OCI-LY3 (cell line): ENCODE measurements around the gene C20orf173.

Experiments
- H2AFZ ChIP-seq: fragments of 200-600, 300-600 bp; shearing (Covaris generic); 2 replicates; pipeline ENCODE4 v1.6.0; 2014; ENCODE audit warnings: antibody characterized with exemption, low read depth, low read length
- H3K27ac ChIP-seq: fragments of 200-600, 300-600 bp; sonication (generic); 2 replicates; pipeline ENCODE4 v1.5.1; 2014; ENCODE audit warnings: mild to moderate bottlenecking, low read length, moderate library complexity, mixed read lengths
- H3K27me3 ChIP-seq: fragments of 200-600, 300-600 bp; sonication (generic); 2 replicates; pipeline ENCODE4 v1.6.1; 2014; ENCODE audit warnings: low read depth, low read length, mixed read lengths
- H3K36me3 ChIP-seq: fragments of 200-600, 300-600 bp; sonication (generic); replicated peaks from 2 replicates; pipeline ENCODE3; 2014; ENCODE audit warnings: low read depth, low read length, mixed read lengths
- H3K4me1 ChIP-seq: fragments of 300-600, 200-600 bp; sonication (generic); 2 replicates; pipeline ENCODE4 v1.6.1; 2014; ENCODE audit warnings: low read length, mixed read lengths
- H3K4me2 ChIP-seq: fragments of 200-600, 300-600 bp; sonication (generic); 2 replicates; pipeline ENCODE4 v1.6.1; 2014; ENCODE audit warnings: low read length, mixed read lengths
- H3K4me3 ChIP-seq: fragments of 300-600, 200-600 bp; sonication (generic); 2 replicates; pipeline ENCODE4 v1.5.1; 2014; ENCODE audit warnings: antibody characterized with exemption, mild to moderate bottlenecking, low read length, moderate library complexity
- H3K79me2 ChIP-seq: fragments of 300-600, 200-600 bp; shearing (Covaris generic); 2 replicates; pipeline ENCODE4 v1.6.1; 2014; ENCODE audit warnings: mild to moderate bottlenecking, low read length, mixed read lengths
- H3K9ac ChIP-seq: fragments of 300-600, 200-600 bp; shearing (Covaris generic); 2 replicates; pipeline ENCODE4 v1.6.0; 2014; ENCODE audit warnings: mild to moderate bottlenecking, low read length, moderate library complexity
- H3K9me3 ChIP-seq: fragments of 200-600, 300-600 bp; shearing (Covaris generic); 2 replicates; pipeline ENCODE4 v1.6.1; 2014; ENCODE audit warnings: low read length, mixed read lengths; ENCODE audit not compliant: insufficient read depth
- H4K20me1 ChIP-seq: fragments of 200-600, 300-600 bp; sonication (generic); 2 replicates; pipeline ENCODE4 v1.6.1; 2016; ENCODE audit warnings: low read length, mixed read lengths; ENCODE audit not compliant: insufficient read depth
- EZH2phosphoT487 ChIP-seq: fragments of 200-600 bp; shearing (Covaris generic); IDR thresholded peaks from 2 replicates; pipeline ENCODE4 v1.6.1; 2018; ENCODE audit warnings: antibody characterized with exemption, mixed run types, low read depth
- TF ChIP-seq, protein P1 (sequence below): fragments of 200-600, 300-600 bp; sonication (generic); IDR thresholded peaks from 2 replicates; pipeline ENCODE4 v1.5.1; 2014; ENCODE audit warnings: antibody characterized with exemption, low read length, low read depth

Gene C20orf173

DNA sequence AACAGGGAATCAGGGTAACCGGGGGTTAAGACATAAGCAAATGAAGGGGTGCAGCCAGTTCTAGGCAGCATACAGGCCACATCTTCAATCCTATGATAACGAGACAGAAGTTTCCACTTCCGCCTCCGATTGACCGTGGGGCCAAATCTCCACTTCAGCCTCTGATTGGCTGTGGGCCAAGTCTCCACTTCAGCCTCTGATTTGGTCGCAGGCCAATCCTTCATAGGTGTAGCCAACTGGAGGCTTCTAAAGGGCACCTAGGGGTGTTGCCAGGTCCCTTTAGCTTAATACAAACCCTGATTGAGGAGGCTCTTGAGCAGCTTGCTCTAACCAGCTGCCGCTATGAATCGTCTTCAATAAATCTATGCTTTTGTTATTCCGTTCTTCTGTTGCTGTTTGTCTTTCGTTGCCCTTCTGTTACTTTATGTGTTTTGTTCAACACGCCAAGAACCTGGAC, 10.3 kb upstream of the C20orf173 start:
- H3K27ac ChIP-seq = peak overlapping the region; percentile 37

DNA sequence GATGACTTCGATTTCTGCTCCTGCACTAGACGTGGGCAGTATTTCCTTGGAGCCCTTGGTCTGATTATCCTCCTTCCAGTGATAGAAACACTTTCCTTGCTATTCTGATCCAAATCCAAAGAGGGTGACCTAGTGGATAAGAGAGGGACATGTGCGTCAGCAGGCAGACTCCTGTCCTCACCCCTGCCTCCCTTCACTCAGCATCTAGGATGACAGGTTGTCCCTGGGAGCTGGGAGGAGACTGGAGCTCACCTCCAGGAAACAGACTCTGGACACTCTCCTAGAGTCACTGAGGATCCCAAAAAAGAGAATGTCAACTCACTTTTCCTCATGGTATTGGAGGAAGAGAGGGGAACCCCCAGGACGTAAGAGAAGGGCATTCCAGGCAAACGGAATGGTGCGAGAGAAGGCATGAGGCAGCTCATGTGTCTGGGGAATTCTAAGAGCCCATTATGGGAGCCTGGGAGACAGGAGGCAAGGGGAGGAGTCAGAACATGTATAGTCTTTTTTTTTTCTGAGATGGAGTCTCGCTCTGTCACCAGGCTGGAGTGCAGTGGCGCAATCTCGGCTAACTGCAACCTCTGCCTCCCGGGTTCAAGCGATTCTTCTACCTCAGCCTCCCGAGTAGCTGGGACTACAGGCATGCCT, 2.2 kb downstream of the C20orf173 start:
- H3K27me3 ChIP-seq = no peaks in the 10 kb centered on the region
- H2AFZ ChIP-seq = no peak overlapping the region
- H3K9me3 ChIP-seq = no peaks in the 10 kb centered on the region
- H3K36me3 ChIP-seq = no peaks in the 10 kb centered on the region
- no peak for TF ChIP-seq EZH2phosphoT487
- TF ChIP-seq, protein P1, sequence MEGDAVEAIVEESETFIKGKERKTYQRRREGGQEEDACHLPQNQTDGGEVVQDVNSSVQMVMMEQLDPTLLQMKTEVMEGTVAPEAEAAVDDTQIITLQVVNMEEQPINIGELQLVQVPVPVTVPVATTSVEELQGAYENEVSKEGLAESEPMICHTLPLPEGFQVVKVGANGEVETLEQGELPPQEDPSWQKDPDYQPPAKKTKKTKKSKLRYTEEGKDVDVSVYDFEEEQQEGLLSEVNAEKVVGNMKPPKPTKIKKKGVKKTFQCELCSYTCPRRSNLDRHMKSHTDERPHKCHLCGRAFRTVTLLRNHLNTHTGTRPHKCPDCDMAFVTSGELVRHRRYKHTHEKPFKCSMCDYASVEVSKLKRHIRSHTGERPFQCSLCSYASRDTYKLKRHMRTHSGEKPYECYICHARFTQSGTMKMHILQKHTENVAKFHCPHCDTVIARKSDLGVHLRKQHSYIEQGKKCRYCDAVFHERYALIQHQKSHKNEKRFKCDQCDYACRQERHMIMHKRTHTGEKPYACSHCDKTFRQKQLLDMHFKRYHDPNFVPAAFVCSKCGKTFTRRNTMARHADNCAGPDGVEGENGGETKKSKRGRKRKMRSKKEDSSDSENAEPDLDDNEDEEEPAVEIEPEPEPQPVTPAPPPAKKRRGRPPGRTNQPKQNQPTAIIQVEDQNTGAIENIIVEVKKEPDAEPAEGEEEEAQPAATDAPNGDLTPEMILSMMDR = no peak
- H3K4me3 ChIP-seq = no peak overlapping the region
- no peak overlapping the region for H3K4me2 ChIP-seq
- H3K27ac ChIP-seq = no peak overlapping the region
- peaks cover 4% of the 10 kb centered on the region; the same call in 1 of the 2 replicates for H3K4me1 ChIP-seq
- H3K9ac ChIP-seq = no peak overlapping the region
- no peaks in the 10 kb centered on the region for H3K79me2 ChIP-seq
- no peaks in the 10 kb centered on the region for H4K20me1 ChIP-seq

More for the DNA sequence above, 10.3 kb upstream of the C20orf173 start:
- H3K27me3 ChIP-seq = no peaks in the 10 kb centered on the region
- no peak for TF ChIP-seq EZH2phosphoT487
- TF ChIP-seq, protein P1 = no peak
- H3K4me2 ChIP-seq = peak overlapping the region; percentile 70
- H2AFZ ChIP-seq = peak overlapping the region; percentile 90
- H4K20me1 ChIP-seq = no peaks in the 10 kb centered on the region
- H3K9ac ChIP-seq = peak overlapping the region; percentile 56
- H3K79me2 ChIP-seq = peaks cover 9% of the 10 kb centered on the region
- peaks cover 15% of the 10 kb centered on the region for H3K4me1 ChIP-seq
- peaks cover 8% of the 10 kb centered on the region for H3K36me3 ChIP-seq
- peak overlapping the region; percentile 77 for H3K4me3 ChIP-seq
- H3K9me3 ChIP-seq = no peaks in the 10 kb centered on the region

- no peak overlapping the region for H3K27ac ChIP-seq
- H3K9me3 ChIP-seq = no peaks in the 10 kb centered on the region
Measured at GRCh38 chr20:35525639-35526038, 3.8 kb downstream of the C20orf173 start.

GRCh38 chr20:35523298-35523888, 6.1 kb downstream of the C20orf173 start:
- H3K27me3 ChIP-seq = no peaks in the 10 kb centered on the region
- no peak for TF ChIP-seq EZH2phosphoT487
- TF ChIP-seq, protein P1 = peak; percentile 53
- H3K4me3 ChIP-seq = no peak overlapping the region
- no peaks in the 10 kb centered on the region for H3K4me1 ChIP-seq
- H3K4me2 ChIP-seq = no peak overlapping the region
- no peak overlapping the region for H3K9ac ChIP-seq
- H3K79me2 ChIP-seq = no peaks in the 10 kb centered on the region
- no peak overlapping the region for H2AFZ ChIP-seq
- H4K20me1 ChIP-seq = no peaks in the 10 kb centered on the region
- no peaks in the 10 kb centered on the region for H3K9me3 ChIP-seq
- no peak overlapping the region for H3K27ac ChIP-seq
- H3K36me3 ChIP-seq = no peaks in the 10 kb centered on the region

More at GRCh38 chr20:35525639-35526038, 3.8 kb downstream of the C20orf173 start:
- Histone ChIP-seq H3K4me3 (no peak overlapping the region), H2AFZ (no peak overlapping the region), H3K36me3 (no peaks in the 10 kb centered on the region), H3K79me2 (no peaks in the 10 kb centered on the region), H3K27me3 (no peaks in the 10 kb centered on the region), H3K4me2 (no peak overlapping the region), H4K20me1 (no peaks in the 10 kb centered on the region), H3K4me1 (peaks cover 4% of the 10 kb centered on the region; the same call in 1 of the 2 replicates), H3K9ac (no peak overlapping the region)
- TF ChIP-seq, protein P1 = no peak
- no peak for TF ChIP-seq EZH2phosphoT487
